ENCODE measurements around the gene TAF13.
"Not testable (repeated sequence)": the region's sequence is repeated elsewhere in the genome, so short reads cannot be mapped to it uniquely, and the experiment has no call there.

The TAF13 gene

DNA sequence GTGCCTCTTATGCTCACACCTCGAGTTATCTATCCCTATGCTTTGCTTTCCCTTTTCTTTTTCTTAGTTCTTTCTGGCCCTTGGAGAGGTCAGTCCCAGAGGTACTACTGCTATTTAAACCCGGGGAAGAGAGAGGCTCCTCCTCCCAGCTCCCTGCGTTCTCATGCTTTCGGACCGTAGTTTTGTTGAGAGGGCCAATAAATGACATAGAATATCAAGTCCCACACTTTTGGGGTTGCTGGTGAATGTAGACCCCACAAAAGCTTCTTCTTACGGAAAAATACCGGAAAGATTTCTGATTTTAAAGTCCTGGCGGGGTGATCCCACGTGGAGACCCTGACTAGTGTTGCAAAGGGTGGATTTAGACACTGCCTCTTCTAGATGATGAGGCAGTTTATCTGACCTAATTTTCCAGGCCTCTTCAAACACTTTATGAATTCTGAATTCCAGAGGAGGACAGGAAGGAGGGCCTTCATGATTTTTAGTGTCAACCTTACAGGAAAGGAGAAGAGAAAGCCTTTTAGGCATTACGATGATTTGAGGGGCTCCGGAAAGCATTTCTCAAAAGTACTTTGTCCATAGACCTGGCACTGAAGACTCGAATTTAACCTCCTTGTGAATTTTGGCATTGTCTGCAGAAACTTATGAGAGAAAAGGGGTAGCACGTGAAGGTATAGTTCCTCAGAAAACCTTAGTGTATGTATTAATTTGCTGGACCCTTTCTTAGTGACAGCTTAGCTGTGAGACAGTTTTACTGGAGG is 15.5 kb upstream of the TAF13 start:
- DNase-seq = no peak

DNA sequence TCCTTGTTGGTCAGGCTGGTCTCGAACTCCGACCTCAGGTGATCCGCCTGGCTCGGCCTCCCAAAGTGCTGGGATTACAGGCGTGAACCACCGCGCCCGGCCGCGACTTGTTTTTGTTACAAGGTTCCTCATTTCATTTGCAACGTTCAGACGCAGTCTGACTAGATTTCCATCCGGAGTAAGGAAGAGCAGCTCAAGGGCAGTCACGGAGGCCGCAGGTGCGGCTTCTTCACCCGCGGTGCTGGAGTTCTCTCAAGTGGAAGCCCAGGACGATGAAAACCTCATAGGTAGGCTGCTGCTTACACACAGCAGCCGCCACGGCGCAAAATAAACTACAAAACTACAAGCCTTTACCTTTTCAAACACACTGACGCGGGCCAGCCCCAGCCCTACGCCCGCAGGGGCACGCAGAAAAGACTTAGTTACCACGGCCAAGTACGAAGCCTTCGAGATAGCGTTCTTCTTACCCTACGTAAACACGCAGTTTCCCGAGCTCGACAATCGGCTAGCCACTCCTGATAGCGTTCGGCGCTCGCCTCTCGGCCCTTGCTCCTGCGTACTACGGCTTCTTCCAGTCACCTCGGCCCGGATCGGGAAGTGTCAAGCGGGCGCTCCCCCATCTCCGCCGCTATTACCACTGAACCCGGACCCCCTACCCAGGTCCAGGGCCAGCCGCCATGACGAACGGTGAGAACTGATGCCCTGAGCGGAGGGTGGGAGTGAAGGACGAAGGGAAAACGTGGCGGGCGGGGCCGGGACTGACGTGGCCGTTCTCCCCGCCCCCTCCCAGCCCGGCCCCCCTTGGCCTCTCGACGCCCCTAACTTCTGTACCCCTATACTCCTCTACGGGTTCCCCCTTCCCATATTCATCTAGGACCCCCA is 14.6 kb upstream of the TAF13 start, which contains the start of gene TMEM167B:
TMEM167B (plus strand) TSS at position 569 of the 882 bp plus-strand sequence; CDS start at position 678, 109 bp downstream.
- DNase-seq = peak; percentile 89

DNA sequence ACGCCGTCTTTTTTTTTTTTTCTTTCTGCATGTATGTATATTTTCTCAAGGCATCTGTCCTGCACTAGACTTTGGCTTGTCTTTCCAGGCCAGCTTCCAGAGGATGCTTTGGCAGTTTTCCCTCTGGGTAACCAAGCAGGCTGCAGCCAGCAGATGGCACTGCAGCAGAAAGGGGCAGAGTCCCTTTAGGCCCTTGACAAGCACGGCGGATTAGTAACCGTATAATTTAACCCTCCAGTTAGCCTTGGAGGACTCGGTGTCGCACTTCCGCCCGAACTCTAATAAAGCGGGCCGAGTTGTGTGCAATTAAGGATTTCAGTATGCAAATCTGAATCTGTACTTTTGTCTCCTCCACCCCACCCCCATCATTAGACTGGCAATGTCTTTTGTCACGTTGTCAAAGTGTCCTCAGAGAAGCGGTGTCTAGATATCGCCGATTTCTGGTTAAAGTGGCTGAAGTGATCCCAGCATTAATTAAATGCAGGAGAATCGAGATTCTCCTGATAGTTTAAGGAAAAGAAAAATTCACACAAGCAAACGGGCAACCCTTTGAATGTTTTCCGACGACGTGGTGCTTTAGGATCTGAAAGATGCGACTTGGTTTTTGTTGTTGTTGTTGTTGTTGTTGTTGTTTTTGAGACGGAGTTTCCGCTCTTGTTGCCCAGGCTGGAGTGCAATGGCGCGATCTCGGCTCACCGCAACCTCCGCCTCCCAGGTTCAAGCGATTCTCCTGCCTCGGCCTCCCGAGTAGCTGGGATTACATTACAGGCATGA is 13.6 kb upstream of the TAF13 start:
- DNase-seq = peak; percentile 37

DNA sequence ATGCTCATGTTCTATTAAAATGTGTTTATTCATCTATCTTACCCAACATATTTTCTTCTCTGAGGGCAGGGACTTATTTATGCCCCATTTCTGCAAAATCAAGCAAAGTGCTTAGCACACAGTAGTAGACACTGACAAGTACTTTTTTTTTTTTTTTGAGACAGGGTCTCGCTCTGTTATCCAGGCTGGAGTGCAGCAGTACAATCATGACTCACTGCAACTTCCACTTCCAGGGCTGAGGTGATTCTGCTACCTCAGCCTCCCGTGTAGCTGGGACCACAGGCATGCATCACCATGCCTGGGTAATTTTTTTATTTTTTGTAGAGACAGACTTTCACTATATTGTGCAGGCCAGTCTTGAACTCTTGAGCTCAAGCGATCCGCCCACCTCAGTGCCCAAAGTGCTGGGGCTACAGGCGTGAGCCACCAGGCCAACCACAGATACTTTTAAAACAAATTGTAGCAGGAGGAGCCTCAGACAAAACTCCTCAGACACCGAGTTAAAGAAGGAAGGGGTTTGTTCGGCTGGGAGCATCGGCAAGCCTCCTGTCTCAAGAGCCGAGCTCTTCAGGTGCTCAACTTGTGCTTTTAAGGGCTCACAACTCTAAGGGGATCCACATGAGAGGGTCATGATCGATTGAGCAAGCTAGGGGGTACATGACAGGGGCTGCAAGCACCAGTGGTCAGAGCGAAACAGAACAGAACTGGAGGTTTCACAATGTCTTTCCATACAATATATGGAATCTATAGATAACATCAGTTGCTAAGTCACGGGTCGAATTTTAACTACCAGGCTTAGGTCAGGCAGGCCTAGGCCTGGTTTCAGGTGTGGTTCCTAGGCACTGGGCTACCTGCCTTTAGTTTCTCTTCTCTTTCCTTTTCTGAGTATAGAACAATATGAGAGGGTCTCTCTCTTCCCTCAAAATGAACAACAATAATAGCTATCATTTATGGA is 9.0 kb upstream of the TAF13 start:
- no peak for DNase-seq

DNA sequence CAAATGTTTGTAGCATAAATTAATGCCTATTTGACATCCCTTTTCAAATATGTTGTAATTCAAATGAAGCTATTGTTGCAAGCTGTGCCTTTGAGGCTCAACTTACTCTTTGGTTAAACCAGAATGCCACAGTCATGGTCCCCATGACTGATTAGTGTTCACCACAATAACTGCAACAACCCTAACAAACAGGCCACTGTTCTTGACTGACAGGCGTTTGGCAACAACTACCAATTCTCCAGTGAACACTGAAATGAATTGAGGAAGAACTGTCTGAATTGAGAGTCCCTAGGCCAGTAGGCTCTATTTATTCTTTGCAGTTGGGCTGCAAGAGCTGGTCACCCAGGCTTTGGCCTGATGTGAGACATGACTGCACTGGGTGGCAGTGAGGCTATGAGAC is 8.1 kb upstream of the TAF13 start:
- DNase-seq = no peak

DNA sequence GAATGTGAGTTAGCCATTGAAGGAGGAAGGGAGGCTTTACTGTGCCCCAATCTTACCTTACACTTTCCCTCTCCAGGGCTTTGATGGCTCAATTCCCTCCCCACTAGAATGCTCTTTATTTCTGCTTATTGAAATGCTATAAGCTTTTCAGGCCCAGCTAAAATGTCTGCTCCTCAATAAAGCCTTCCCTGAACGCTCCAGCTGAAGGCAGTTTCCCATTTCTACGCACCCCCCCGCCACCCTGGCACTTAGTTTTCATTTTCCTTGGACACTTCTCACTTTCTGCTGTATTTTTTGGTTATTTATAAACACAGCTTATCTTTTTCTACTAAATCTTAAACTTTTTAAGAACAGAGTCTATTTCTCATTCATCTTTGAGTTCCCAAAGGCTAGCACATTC is 7.7 kb upstream of the TAF13 start:
- no peak for DNase-seq

DNA sequence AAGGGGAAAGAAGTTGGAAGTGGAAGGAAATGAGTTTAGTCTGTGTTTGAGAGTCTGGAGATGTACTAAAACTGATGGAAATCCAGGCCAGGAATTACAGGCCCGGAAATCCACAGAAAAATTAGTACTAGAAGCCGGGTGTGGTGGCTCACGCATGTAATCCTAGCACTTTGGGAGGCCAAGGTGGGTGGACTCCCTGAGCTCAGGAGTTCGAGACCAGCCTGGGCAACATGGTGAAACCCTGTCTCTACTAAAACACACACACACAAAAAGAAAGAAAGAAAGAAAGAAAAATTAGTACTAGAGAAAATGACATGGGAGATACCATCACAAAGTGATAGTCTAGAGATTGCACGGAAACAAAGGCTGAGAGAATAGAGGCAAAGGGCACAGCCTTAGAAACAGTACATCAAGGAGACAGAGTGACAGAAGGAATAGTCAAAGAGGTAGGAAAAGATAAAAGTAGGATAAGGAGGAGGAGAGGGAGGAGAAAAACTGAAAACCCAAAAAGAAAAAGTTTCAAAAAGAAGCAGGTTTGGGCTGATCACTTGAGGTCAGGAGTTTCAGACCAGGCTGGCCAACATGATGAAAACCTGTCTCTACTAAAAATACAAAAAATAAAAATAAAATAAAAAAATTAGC is 4.8 kb upstream of the TAF13 start:
- DNase-seq = no peak

DNA sequence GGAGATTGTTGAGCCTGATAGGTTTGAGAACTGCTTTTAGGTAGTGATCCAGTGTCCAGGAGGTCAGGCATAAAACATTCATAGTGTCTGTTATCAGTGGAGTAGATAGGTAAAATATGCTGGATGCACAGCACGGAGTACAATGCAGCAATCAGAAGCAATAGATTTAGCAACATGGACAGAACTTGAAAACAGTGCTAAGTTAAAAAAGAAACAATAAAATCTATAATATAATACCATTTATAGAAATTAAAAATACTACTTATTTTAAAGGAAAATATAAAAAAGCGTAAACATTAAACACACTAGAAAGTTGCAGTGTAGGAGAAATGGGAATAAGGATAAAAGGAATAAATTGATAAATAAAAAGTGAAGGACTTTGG is 3.4 kb upstream of the TAF13 start:
- DNase-seq = no peak

DNA sequence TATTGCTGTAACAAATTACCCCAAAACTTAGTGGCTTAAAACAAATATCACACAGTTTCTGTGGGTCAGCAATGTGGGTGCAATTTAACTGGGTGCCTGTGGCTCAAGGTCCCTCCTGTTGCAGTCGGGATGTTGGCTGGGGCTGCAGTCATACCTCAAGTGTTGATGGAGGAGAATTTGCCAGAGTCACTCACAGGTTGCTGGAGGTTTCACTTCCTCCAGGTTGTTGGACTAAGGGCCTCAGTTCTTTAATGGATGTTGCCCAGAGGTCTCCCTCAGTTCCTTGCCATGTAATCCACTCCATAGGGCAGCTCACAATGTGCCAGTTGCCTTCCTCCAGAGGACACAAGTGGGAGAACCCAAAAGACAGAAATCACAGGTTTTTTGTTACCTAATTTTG is 2.5 kb upstream of the TAF13 start:
- DNase-seq = no peak

DNA sequence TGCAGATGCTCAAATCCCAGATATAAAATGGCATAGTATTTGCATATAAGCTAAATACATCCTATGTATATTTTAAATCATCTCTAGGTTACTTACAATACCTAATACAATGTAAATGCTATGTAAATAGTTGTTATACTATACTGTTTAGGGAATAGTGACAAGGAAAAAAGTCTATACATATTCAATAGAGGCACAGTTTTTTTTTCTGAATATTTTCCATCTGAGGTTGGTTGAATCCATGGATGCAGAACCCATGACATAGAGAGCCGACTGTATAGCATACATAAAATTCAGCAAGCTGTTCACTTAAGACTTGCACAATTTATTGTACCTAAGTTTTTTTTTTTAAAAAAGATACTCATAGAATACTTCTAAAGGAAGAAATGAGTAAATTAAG is 6.5 kb downstream of the TAF13 start:
- no peak for DNase-seq

DNA sequence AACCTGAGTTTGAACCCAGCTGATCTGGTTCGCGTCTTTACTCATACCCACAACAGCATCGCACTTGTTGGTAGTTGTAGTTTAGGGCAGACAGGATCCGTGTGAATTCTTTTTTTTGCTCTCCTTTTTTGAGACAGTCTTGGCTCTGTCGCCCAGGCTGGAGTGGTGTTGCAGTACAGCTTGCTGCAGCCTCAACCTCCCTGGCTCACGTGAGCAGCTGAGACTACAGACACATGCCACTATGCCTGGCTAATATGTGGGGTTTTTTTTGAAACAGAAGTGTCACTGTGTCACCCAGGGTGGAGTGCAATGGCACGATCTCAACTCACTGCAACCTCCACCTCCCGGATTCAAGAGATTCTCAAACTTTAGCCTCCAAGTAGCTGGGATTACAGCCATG is 7.9 kb downstream of the TAF13 start:
- DNase-seq = no peak

DNA sequence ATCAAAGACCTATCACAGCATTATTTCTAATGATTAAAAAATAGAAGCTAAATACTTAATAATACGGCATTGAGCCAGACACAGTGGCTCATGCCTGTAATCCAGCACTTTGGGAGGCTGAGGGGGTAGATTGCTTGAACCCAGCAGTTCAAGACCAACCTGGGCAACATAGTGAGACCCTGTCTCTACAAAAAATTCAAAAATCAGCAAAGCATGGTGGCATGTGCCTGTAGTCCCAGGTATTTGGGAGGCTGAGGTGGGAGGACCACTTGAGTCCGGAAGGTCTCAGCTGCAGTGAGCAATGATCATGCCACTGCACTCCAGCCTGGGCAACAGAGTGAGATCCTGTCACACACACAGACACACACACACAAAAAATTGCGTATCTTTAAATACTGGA is 10.7 kb downstream of the TAF13 start:
- DNase-seq = no peak

DNA sequence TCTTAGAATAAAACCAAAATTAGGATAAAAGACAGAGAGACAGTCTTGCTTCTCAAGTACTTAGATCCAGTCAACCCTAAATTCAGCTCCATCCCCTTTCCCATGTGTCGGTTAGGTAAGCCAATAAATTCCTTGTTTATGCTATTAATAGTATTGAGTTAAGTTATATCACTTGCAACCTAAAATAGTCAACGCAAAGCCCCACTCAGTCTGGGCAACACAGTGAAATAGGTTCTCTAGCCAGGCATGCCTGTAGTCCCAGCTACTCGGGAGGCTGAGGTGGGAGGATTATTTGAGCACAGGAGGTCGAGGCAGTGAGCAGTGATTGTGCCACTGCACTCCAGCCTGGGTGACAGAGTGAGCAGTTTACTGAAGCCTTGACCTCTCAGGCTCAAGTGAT is 14.6 kb downstream of the TAF13 start:
- no peak for DNase-seq

DNA sequence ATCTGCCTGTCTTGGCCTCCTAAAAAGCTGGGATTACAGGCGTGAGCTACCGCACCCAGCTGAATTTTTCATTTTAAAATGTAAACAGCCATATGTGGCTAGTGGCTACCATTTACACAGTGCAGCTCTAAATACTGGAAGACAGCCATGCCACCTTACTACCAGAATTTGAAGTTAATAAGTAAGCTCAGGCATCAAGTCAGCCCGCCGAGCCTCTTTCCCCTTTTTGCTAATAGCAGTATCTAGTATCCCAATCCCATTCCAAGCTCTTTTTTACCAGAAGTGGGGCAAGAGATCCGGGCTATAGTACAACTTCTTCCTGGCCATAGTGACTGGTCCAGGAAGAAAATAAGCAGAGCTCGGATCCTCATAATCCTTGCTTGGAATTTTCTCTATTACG is 15.1 kb downstream of the TAF13 start:
- DNase-seq = no peak

DNA sequence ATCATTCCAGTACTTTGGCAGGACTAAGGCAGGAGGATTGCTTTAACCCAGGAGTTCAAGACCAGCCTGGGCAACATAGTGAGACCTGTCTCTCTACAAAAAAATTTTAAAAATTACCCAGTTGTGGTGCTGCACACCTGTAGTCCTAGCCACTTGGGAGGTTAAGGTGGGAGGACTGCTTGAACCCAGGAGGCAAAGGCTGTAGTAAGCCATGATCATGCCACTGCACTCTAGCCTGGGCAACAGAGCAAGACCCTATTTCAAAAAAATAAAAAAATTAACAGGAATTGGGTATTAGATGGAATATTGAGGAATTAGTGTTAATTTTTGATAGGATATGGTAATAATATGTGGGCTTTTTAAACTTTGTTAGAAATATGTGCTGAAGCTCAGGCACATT is 16.8 kb downstream of the TAF13 start:
- DNase-seq = no peak

DNA sequence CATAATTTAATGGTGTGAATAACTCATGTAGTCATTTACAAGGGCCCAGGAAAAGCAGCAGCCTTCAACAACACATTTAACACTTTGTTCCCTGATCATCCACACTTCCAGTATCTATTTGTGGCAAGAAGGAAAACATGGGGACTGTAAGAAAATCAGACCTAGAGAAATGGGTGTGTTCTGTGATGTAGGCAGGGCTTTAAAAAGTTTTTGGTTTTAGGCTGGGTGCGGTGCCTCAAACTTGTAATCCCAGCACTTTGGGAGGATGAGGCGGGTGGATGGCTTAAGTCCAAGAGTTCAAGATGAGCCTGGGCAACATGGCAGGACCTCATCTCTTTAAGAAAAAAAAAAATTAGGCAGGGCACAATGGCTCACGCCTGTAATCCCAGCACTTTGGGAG is 19.7 kb downstream of the TAF13 start:
- DNase-seq = no peak

DNA sequence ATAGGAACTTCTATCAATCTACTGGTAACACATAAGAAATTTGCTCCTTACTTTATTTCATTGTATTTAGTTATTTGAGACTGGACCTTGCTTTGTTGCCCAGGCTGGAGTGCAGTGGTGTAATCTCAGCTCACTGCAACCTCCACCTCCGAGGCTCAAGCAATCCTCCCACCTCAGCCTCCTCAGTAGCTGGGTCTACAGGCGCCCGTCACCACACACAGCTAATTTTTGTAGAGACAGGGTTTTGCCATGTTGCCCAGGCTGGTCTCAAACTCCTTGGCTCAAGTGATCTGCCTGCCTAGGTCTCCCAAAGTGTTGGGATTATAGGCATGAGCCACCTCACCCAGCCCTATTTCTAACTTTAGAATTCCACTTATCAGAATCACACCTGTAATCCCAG is 23.7 kb downstream of the TAF13 start:
- DNase-seq = not testable (repeated sequence)

DNA sequence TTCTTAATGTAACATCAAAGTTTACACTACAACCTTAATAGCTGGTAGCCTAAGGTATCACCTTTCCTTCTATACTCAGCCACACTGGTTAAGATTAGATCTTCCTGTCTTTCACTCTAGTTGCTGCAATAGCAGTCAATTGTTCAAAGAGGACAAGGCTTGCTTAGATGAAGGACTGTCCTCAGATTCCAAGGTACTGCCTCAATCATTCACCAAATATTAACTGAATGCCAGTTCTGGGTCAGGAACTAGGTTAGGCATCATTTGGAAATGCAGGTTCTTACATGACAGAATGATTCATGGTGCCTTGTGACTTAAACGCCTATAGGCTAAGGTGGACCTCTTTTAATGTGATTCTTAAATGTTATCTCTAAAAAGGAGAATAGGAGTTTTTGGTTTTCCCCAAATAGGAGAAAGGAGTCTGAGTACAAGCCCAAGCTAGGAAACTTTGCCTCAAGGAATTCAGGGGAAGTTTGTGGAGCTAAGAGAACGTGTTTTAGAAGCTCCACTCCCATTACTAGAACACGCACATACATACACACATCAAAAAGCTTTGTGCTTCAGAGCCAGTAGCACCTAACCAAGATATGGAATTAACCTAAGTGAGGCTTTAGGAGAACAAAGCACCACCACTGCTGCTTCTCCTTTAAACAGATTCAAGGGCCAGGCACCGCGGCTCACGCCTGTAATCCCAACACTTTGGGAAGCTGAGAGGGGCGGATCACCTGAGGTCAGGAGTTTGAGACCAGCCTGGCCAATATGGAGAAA is 25.4 kb downstream of the TAF13 start:
- DNase-seq = no peak

DNA sequence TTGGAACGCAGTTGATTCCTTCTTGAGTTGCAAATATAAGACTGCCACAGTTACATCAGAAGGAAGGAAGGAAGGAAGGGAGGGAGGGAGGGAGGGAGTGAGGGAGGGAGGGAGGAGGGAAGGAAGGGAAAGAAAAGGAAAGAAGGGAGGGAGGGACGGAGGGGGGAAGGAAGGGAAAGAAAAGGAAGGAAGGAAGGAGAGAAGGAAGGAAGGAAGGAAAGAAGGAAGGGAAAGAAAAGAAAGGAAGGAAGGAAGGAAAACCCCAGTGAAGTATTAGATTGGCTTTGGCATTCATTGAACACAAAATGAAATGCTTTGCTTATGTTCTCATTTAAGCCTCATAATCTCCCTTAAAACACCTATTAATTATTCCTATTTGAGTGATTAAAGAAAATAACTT is 27.5 kb downstream of the TAF13 start:
- no peak for DNase-seq

DNA sequence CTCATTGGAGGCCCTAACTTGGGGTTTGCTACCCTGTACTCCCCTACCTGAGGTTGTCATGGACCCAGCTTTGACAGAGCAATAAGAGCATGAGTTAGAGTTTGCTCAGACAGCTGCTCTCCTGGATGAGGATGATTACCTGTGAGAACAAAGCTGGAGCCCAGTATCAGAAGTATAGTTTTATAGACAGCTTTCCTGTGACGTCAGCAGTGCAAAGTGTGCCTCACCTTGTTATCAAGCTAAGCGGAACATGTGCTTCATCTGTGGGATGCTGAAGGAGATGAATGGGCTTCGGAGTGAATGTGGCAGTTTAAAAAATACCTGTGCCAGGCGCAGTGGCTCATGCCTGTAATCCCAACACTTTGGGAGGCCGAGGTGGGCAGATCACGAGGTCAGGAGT is 28.5 kb downstream of the TAF13 start:
- no peak for DNase-seq

DNA sequence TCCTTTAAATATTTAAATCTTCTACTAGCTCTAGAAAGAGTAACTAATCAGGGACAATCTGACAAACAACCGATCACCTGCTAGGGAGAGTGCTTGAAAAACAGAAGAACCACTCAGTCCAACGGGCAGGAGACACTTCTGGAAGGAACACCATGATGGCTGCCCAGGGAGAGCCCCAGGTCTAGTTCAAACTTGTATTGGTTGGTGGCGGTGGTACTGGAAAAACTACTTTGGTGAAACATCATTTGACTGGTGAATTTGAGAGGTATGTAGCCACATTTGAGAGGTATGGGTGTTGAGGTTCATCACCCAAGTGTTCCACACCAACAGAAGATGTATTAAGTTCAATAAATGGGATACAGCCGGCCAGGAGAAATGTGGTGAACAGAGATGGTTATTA is 29.1 kb downstream of the TAF13 start:
- DNase-seq = no peak
